Activated CD8-positive, alpha-beta memory T cell treated with anti-CD3 and anti-CD28 coated beads, Interleukin-2, amount 10 ng/mL, durations not matched to agents 7 days and 5 days (primary cell): Measurements from ENCODE around the gene PTPN22. TPM values are rescaled to one million over a fixed set of nuclear protein-coding genes. Genes with fewer than 3 reads are reported as not detected.
A peak's percentile ranks its signal among the peaks of the same experiment; 100 is the strongest.
"Not testable (repeated sequence)": the region's sequence is repeated elsewhere in the genome, so short reads cannot be mapped to it uniquely, and the experiment has no call there.

Source experiments
- ATAC-seq: fragments of 150-1000 bp; cut with Tn5 transposase; one replicate; pipeline ENCODE4 v1.10.0; 2021; ENCODE audit warnings: moderate library complexity
- CTCF ChIA-PET: fragments of 350-600 bp; sonication (Branson Sonifier 250); formaldehyde crosslinking; loops from one replicate; lab custom pipeline; 2021; ENCODE audit warnings: antibody characterized with exemption; lab: Charles Lee
- DNase-seq: peaks from one replicate; pipeline ENCODE4 v3.0.0-alpha.2; 2020
- H3K27ac Mint-ChIP-seq: one replicate; pipeline ENCODE4 v1.8.0; 2021; ENCODE audit warnings: mild to moderate bottlenecking, mixed read lengths
- H3K27me3 Mint-ChIP-seq: one replicate; pipeline ENCODE4 v1.8.0; 2021; ENCODE audit warnings: mixed read lengths
- H3K36me3 Mint-ChIP-seq: one replicate; pipeline ENCODE4 v1.8.0; 2021; ENCODE audit warnings: mild to moderate bottlenecking, mixed read lengths
- H3K4me1 Mint-ChIP-seq: one replicate; pipeline ENCODE4 v1.8.0; 2021; ENCODE audit warnings: mixed read lengths
- H3K4me3 Mint-ChIP-seq: one replicate; pipeline ENCODE4 v1.8.0; 2021; ENCODE audit warnings: mild to moderate bottlenecking, moderate library complexity, mixed read lengths
- H3K9me3 Mint-ChIP-seq: one replicate; pipeline ENCODE4 v1.8.0; 2022; ENCODE audit warnings: low read depth, mixed read lengths
- total RNA-seq, 2 experiments: library from RNA; stranded (reverse); gene quantifications; one replicate each; pipeline ENCODE4 v1.2.3, GENCODE V29; 2021

PTPN22 gene
- total RNA-seq, 2 experiments from 2014 or later, result 112 to 133 TPM

- no peaks in the 10 kb centered on the region for H3K27me3 Mint-ChIP-seq
- DNase-seq (no peak), ATAC-seq (no peak)
- peaks cover 66% of the 10 kb centered on the region for H3K36me3 Mint-ChIP-seq
- CTCF ChIA-PET, result no interaction called here
- no peaks in the 10 kb centered on the region for H3K9me3 Mint-ChIP-seq
- H3K4me1 Mint-ChIP-seq, result peaks cover 49% of the 10 kb centered on the region
- no peak overlapping the region for H3K4me3 Mint-ChIP-seq
- H3K27ac Mint-ChIP-seq, result peak overlapping the region; percentile 43
Measured at GRCh38 chr1:113857776-113858175, 13.7 kb downstream of the PTPN22 start.

GRCh38 chr1:113856401-113856790 lies 15.1 kb downstream of the PTPN22 start:
- DNase-seq, result no peak
- Mint-ChIP-seq H3K4me1 (peaks cover 47% of the 10 kb centered on the region), H3K4me3 (no peak overlapping the region), H3K36me3 (peaks cover 67% of the 10 kb centered on the region), H3K9me3 (no peaks in the 10 kb centered on the region), H3K27me3 (no peaks in the 10 kb centered on the region), H3K27ac (no peak overlapping the region)
- ATAC-seq, result no peak
- CTCF ChIA-PET, result interaction anchor here (1.0 to 1.1 kb wide), 2 partner anchors 14 to 73 kb away, joined by 3 to 4 read pairs; partner anchors contain the start of gene HIPK1

- peaks cover 47% of the 10 kb centered on the region for H3K4me1 Mint-ChIP-seq
- no peak overlapping the region for H3K4me3 Mint-ChIP-seq
- no peak overlapping the region for H3K27ac Mint-ChIP-seq
- ATAC-seq (no peak), DNase-seq (no peak)
- H3K27me3 Mint-ChIP-seq, result no peaks in the 10 kb centered on the region
- H3K36me3 Mint-ChIP-seq, result peaks cover 68% of the 10 kb centered on the region
- CTCF ChIA-PET, result interaction anchor here (1.1 kb wide), 1 partner anchor 15 kb away, joined by 3 read pairs; no protein-coding TSS in a partner anchor
- H3K9me3 Mint-ChIP-seq, result no peaks in the 10 kb centered on the region
Measured at GRCh38 chr1:113855630-113856400, 15.7 kb downstream of the PTPN22 start.

GRCh38 chr1:113854234-113854633 lies 17.3 kb downstream of the PTPN22 start:
- CTCF ChIA-PET, result interaction anchor here (1.3 to 1.4 kb wide), 2 partner anchors 18 to 20 kb away, joined by 3 to 6 read pairs; no protein-coding TSS in a partner anchor
- H3K4me3 Mint-ChIP-seq, result no peak overlapping the region
- no peak for DNase-seq
- H3K27ac Mint-ChIP-seq, result peak overlapping the region; percentile 2
- no peaks in the 10 kb centered on the region for H3K27me3 Mint-ChIP-seq
- no peaks in the 10 kb centered on the region for H3K9me3 Mint-ChIP-seq
- peaks cover 44% of the 10 kb centered on the region for H3K4me1 Mint-ChIP-seq
- ATAC-seq, result no peak
- H3K36me3 Mint-ChIP-seq, result peaks cover 74% of the 10 kb centered on the region

- H3K4me3 Mint-ChIP-seq, DNase-seq, H3K27me3 Mint-ChIP-seq, H3K9me3 Mint-ChIP-seq, ATAC-seq, H3K27ac Mint-ChIP-seq: not testable (repeated sequence)
- CTCF ChIA-PET, result interaction anchor here (1.0 to 1.3 kb wide), 2 partner anchors 19 to 77 kb away, joined by 3 to 4 read pairs; partner anchors contain the start of gene HIPK1
- peaks cover 40% of the 10 kb centered on the region for H3K4me1 Mint-ChIP-seq
- H3K36me3 Mint-ChIP-seq, result peaks cover 74% of the 10 kb centered on the region
Measured at GRCh38 chr1:113852694-113853093, 18.8 kb downstream of the PTPN22 start.

- Mint-ChIP-seq H3K4me3 (no peak overlapping the region), H3K27ac (peak overlapping the region; percentile 63), H3K9me3 (no peaks in the 10 kb centered on the region), H3K4me1 (peaks cover 33% of the 10 kb centered on the region), H3K36me3 (peaks cover 75% of the 10 kb centered on the region), H3K27me3 (no peaks in the 10 kb centered on the region)
- CTCF ChIA-PET, result interaction anchor here (0.8 to 1.5 kb wide), 4 partner anchors 9 to 19 kb away, joined by 3 to 6 read pairs (median 5); no protein-coding TSS in a partner anchor
- DNase-seq (no peak), ATAC-seq (no peak)
Measured at GRCh38 chr1:113850127-113850796, 21.2 kb downstream of the PTPN22 start.

- ATAC-seq, result no peak
- Mint-ChIP-seq H3K9me3 (no peaks in the 10 kb centered on the region), H3K4me1 (peaks cover 24% of the 10 kb centered on the region), H3K36me3 (peaks cover 67% of the 10 kb centered on the region), H3K27ac (no peak overlapping the region), H3K27me3 (no peaks in the 10 kb centered on the region), H3K4me3 (no peak overlapping the region)
- DNase-seq, result no peak
- CTCF ChIA-PET, result no interaction called here
Measured at GRCh38 chr1:113849072-113849471, 22.4 kb downstream of the PTPN22 start.

- CTCF ChIA-PET, result no interaction called here
- no peak for ATAC-seq
- Mint-ChIP-seq H3K27me3 (no peaks in the 10 kb centered on the region), H3K9me3 (no peaks in the 10 kb centered on the region), H3K36me3 (peaks cover 72% of the 10 kb centered on the region), H3K4me3 (no peak overlapping the region), H3K4me1 (peaks cover 16% of the 10 kb centered on the region), H3K27ac (no peak overlapping the region)
- DNase-seq, result no peak
Measured at GRCh38 chr1:113846391-113847035, 25.0 kb downstream of the PTPN22 start.

GRCh38 chr1:113836534-113836933 lies 35.0 kb downstream of the PTPN22 start:
- Mint-ChIP-seq H3K27ac (no peak overlapping the region), H3K36me3 (peaks cover 54% of the 10 kb centered on the region), H3K4me3 (no peak overlapping the region), H3K9me3 (no peaks in the 10 kb centered on the region), H3K27me3 (no peaks in the 10 kb centered on the region), H3K4me1 (peaks cover 10% of the 10 kb centered on the region)
- DNase-seq (no peak), ATAC-seq (no peak)
- CTCF ChIA-PET, result interaction anchor here (0.8 to 7.2 kb wide), 13 partner anchors 7 to 142 kb away, joined by 3 to 50 read pairs (median 7); partner anchors contain the start of genes AP4B1, BCL2L15, DCLRE1B and HIPK1

- DNase-seq (no peak), ATAC-seq (no peak)
- H3K4me1 Mint-ChIP-seq, result peaks cover 10% of the 10 kb centered on the region
- H3K27me3 Mint-ChIP-seq, result no peaks in the 10 kb centered on the region
- H3K4me3 Mint-ChIP-seq, result no peak overlapping the region
- H3K27ac Mint-ChIP-seq, result peak overlapping the region; percentile 12
- peaks cover 54% of the 10 kb centered on the region for H3K36me3 Mint-ChIP-seq
- no peaks in the 10 kb centered on the region for H3K9me3 Mint-ChIP-seq
- CTCF ChIA-PET, result interaction anchor here (0.8 to 7.2 kb wide), 17 partner anchors 8 to 143 kb away, joined by 3 to 50 read pairs (median 6); partner anchors contain the start of genes AP4B1, BCL2L15, DCLRE1B and HIPK1
Measured at GRCh38 chr1:113835686-113836290, 35.7 kb downstream of the PTPN22 start.

- Mint-ChIP-seq H3K4me1 (peaks cover 10% of the 10 kb centered on the region), H3K9me3 (no peaks in the 10 kb centered on the region), H3K36me3 (peaks cover 54% of the 10 kb centered on the region), H3K27ac (no peak overlapping the region), H3K4me3 (no peak overlapping the region), H3K27me3 (no peaks in the 10 kb centered on the region)
- CTCF ChIA-PET, result interaction anchor here (0.7 to 7.2 kb wide), 12 partner anchors 19 to 112 kb away, joined by 3 to 50 read pairs (median 7); partner anchors contain the start of genes AP4B1, BCL2L15, DCLRE1B and HIPK1
- DNase-seq, result no peak
- ATAC-seq, result no peak
Measured at GRCh38 chr1:113834716-113835115, 36.8 kb downstream of the PTPN22 start.

- no peaks in the 10 kb centered on the region for H3K4me1 Mint-ChIP-seq
- H3K27me3 Mint-ChIP-seq, result no peaks in the 10 kb centered on the region
- H3K9me3 Mint-ChIP-seq, result no peaks in the 10 kb centered on the region
- DNase-seq (no peak), ATAC-seq (no peak)
- H3K27ac Mint-ChIP-seq, result no peak overlapping the region
- H3K4me3 Mint-ChIP-seq, result no peak overlapping the region
- CTCF ChIA-PET, result no interaction called here
- peaks cover 53% of the 10 kb centered on the region for H3K36me3 Mint-ChIP-seq
Measured at GRCh38 chr1:113830039-113830438, 41.5 kb downstream of the PTPN22 start.
